H1 (cell line): ENCODE data around the gene TMEM255A. TPM values are rescaled to one million over a fixed set of nuclear protein-coding genes. Genes with fewer than 3 reads are reported as not detected.

ENCODE experiments used
- CTCF ChIA-PET: fragments of 300-600 bp; sonication (Branson Sonifier 250); formaldehyde crosslinking; loops from one replicate; lab custom pipeline; 2021; ENCODE audit not compliant: partially characterized antibody; lab: Charles Lee
- POLR2A ChIA-PET: fragments of 300-600 bp; sonication (Branson Sonifier 250); formaldehyde crosslinking; loops from one replicate; lab custom pipeline; 2021; ENCODE audit warnings: inconsistent platforms; ENCODE audit not compliant: partially characterized antibody; lab: Charles Lee
- DNase-seq, 2 experiments: peaks; one replicate each; pipeline versions ENCODE4 v3.0.0 to v3.0.0-alpha.2; 2010 to 2022; ENCODE audit warnings: low spot score in 2 of 2, low read depth in 1 of 2, mixed read lengths in 1 of 2
- FAIRE-seq: peaks from 2 replicates; lab custom pipeline; 2011; peaks lifted over from hg19 to GRCh38; lab: Jason Lieb, UNC
- H2AFZ ChIP-seq: 2 replicates; pipeline ENCODE4 v1.8.1; 2012; ENCODE audit warnings: low read length, inconsistent platforms
- H2AK5ac ChIP-seq: 2 replicates; pipeline ENCODE4 v1.6.1; 2013; ENCODE audit warnings: low read depth, low read length
- H2BK120ac ChIP-seq: replicated peaks from 2 replicates; pipeline ENCODE3; 2013; ENCODE audit warnings: low read depth, low read length, inconsistent platforms
- H2BK12ac ChIP-seq: 2 replicates; pipeline ENCODE4 v1.6.1; 2013; ENCODE audit warnings: low read depth, low read length
- H2BK15ac ChIP-seq: 2 replicates; pipeline ENCODE4 v1.6.1; 2013; ENCODE audit warnings: low read length
- H2BK20ac ChIP-seq: 2 replicates; pipeline ENCODE4 v1.6.1; 2013; ENCODE audit warnings: low read length
- H2BK5ac ChIP-seq: 2 replicates; pipeline ENCODE4 v1.6.1; 2013; ENCODE audit warnings: low read depth, low read length
- H3K14ac ChIP-seq: 2 replicates; pipeline ENCODE4 v1.6.1; 2013; ENCODE audit warnings: inconsistent platforms; ENCODE audit not compliant: insufficient read length
- H3K18ac ChIP-seq: 2 replicates; pipeline ENCODE4 v1.6.1; 2013; ENCODE audit warnings: low read length; ENCODE audit errors: extremely low read depth
- H3K23ac ChIP-seq: 2 replicates; pipeline ENCODE4 v1.6.1; 2013; ENCODE audit warnings: inconsistent platforms; ENCODE audit not compliant: insufficient read length
- H3K23me2 ChIP-seq: 2 replicates; pipeline ENCODE4 v1.6.1; 2013; ENCODE audit warnings: low read depth, low read length
- H3K27ac ChIP-seq: 2 replicates; pipeline ENCODE4 v1.6.1; 2011; ENCODE audit warnings: low read depth, low read length, inconsistent platforms
- H3K27me3 ChIP-seq, 4 experiments: replicated peaks in 1 of 4; 1 replicate in 1 of 4; 2 replicates in 3 of 4; pipeline versions ENCODE4 v1.6.1 to v1.8.1; 2011 to 2013; ENCODE audit warnings: low read length in 3 of 4, mild to moderate bottlenecking in 3 of 4, inconsistent platforms in 2 of 4, mixed read lengths in 2 of 4, moderate library complexity in 1 of 4; ENCODE audit not compliant: control insufficient read depth in 3 of 4, insufficient read depth in 3 of 4; ENCODE audit errors: extremely low read depth in 1 of 4
- H3K36me3 ChIP-seq, 4 experiments: 2 replicates each; pipeline versions ENCODE4 v1.6.1 to v1.8.1; 2011 to 2013; ENCODE audit warnings: mild to moderate bottlenecking in 4 of 4, low read length in 3 of 4, moderate library complexity in 2 of 4, control low read depth in 1 of 4, inconsistent platforms in 1 of 4; ENCODE audit not compliant: insufficient read depth in 4 of 4, control insufficient read depth in 2 of 4
- H3K4ac ChIP-seq: replicated peaks from 2 replicates; pipeline ENCODE3; 2013; ENCODE audit warnings: low read length, low read depth, mixed read lengths, inconsistent platforms; ENCODE audit not compliant: insufficient read length
- H3K4me1 ChIP-seq, 4 experiments: replicated peaks in 1 of 4; 1 replicate in 1 of 4; 2 replicates in 3 of 4; pipeline versions ENCODE4 v1.6.1 to v1.8.1; 2011 to 2013; ENCODE audit warnings: low read length in 3 of 4, inconsistent platforms in 2 of 4, mixed read lengths in 1 of 4; ENCODE audit not compliant: insufficient read depth in 4 of 4, control insufficient read depth in 3 of 4
- H3K4me2 ChIP-seq, 2 experiments: 2 replicates each; pipeline versions ENCODE4 v1.6.1 to v1.8.1; 2011 to 2013; ENCODE audit warnings: low read depth in 2 of 2, low read length in 2 of 2, control low read depth in 1 of 2, inconsistent platforms in 1 of 2, mild to moderate bottlenecking in 1 of 2; ENCODE audit not compliant: insufficient read depth in 1 of 2
- H3K4me3 ChIP-seq, 4 experiments: fragments of 200-600, 300-600 bp in 1 of 4; sonication (generic), shearing (Covaris generic), sonication (Bioruptor Twin) in 1 of 4; 2 replicates each; pipeline versions ENCODE4 v1.5.1 to v1.8.1; 2011 to 2016; ENCODE audit warnings: low read length in 4 of 4, low read depth in 3 of 4, control low read depth in 2 of 4, inconsistent platforms in 2 of 4, mild to moderate bottlenecking in 2 of 4, mixed read lengths in 1 of 4, moderate library complexity in 1 of 4; ENCODE audit not compliant: insufficient read depth in 2 of 4; ENCODE audit errors: extremely low read depth in 1 of 4
- H3K56ac ChIP-seq: replicated peaks from 2 replicates; pipeline ENCODE3; 2013; ENCODE audit warnings: low read depth, mild to moderate bottlenecking, mixed read lengths, low read length, inconsistent platforms; ENCODE audit not compliant: insufficient read length
- H3K79me1 ChIP-seq: 2 replicates; pipeline ENCODE4 v1.6.1; 2013; ENCODE audit warnings: low read depth, low read length, control low read depth
- H3K79me2 ChIP-seq, 2 experiments: 2 replicates each; pipeline versions ENCODE4 v1.6.1 to v1.8.1; 2012 to 2013; ENCODE audit warnings: low read length in 2 of 2, mild to moderate bottlenecking in 2 of 2, inconsistent platforms in 1 of 2; ENCODE audit not compliant: insufficient read depth in 2 of 2, control insufficient read depth in 1 of 2
- H3K9ac ChIP-seq, 4 experiments: replicated peaks in 1 of 4; 1 replicate in 1 of 4; 2 replicates in 3 of 4; pipeline versions ENCODE4 v1.6.1 to v1.8.1; 2011 to 2013; ENCODE audit warnings: low read depth in 3 of 4, low read length in 3 of 4, control low read depth in 2 of 4, mild to moderate bottlenecking in 2 of 4, moderate library complexity in 2 of 4, inconsistent platforms in 1 of 4; ENCODE audit errors: extremely low read depth in 1 of 4
- H3K9me3 ChIP-seq, 2 experiments: 2 replicates each; pipeline versions ENCODE4 v1.6.1 to v1.8.1; 2012 to 2013; ENCODE audit warnings: mild to moderate bottlenecking in 2 of 2, moderate library complexity in 2 of 2, control low read depth in 1 of 2, inconsistent platforms in 1 of 2, low read depth in 1 of 2, low read length in 1 of 2, mixed read lengths in 1 of 2; ENCODE audit not compliant: insufficient read depth in 2 of 2
- H4K20me1 ChIP-seq, 2 experiments: replicated peaks in 1 of 2; 2 replicates each; pipeline versions ENCODE3 to v1.8.1; 2011 to 2013; ENCODE audit warnings: inconsistent platforms in 2 of 2, low read length in 2 of 2, mild to moderate bottlenecking in 1 of 2; ENCODE audit not compliant: insufficient read depth in 2 of 2, control insufficient read depth in 1 of 2
- H4K5ac ChIP-seq: 2 replicates; pipeline ENCODE4 v1.6.1; 2013; ENCODE audit warnings: low read length, low read depth, mixed read lengths, inconsistent platforms; ENCODE audit not compliant: insufficient read length
- H4K8ac ChIP-seq: 2 replicates; pipeline ENCODE4 v1.8.0; 2013; ENCODE audit warnings: mild to moderate bottlenecking, moderate library complexity, low read length, inconsistent platforms; ENCODE audit not compliant: insufficient read depth; ENCODE audit errors: extremely low read depth
- H4K91ac ChIP-seq: replicated peaks from 2 replicates; pipeline ENCODE3; 2013; ENCODE audit warnings: low read length, mixed read lengths, inconsistent platforms; ENCODE audit not compliant: insufficient read length
- CBX5 ChIP-seq: fragments of 300-800, 300-1000 bp; sonication (generic); IDR thresholded peaks from 2 replicates; pipeline ENCODE4 v1.7.1; 2016; ENCODE audit warnings: antibody characterized with exemption, low read length, low read depth
- GABPA ChIP-seq: IDR thresholded peaks from 2 replicates; pipeline ENCODE4 v1.6.1; 2011; ENCODE audit warnings: mild to moderate bottlenecking, low read length, moderate library complexity, borderline replicate concordance; ENCODE audit not compliant: insufficient read depth
- JUN ChIP-seq: IDR thresholded peaks from 2 replicates; pipeline ENCODE4 v1.6.1; 2011; ENCODE audit warnings: low read depth, mild to moderate bottlenecking, improper control_type of control experiment, low read length
- KDM1A ChIP-seq: fragments of 200-600, 300-600 bp; sonication (generic); IDR thresholded peaks from 2 replicates; pipeline ENCODE4 v1.7.1; 2016; ENCODE audit warnings: mild to moderate bottlenecking, low read length, borderline replicate concordance
- POU5F1 ChIP-seq: IDR thresholded peaks from 2 replicates; pipeline ENCODE4 v1.6.1; 2011; ENCODE audit warnings: low read depth, mild to moderate bottlenecking, low read length, moderate library complexity
- RBBP5 ChIP-seq: IDR thresholded peaks from 2 replicates; pipeline ENCODE4 v1.7.1; 2012; ENCODE audit warnings: low read depth, mild to moderate bottlenecking, inconsistent platforms, low read length, moderate library complexity, borderline replicate concordance
- SIN3A ChIP-seq, 2 experiments: IDR thresholded peaks in 1 of 2; conservative IDR thresholded peaks in 1 of 2; 2 replicates each; pipeline ENCODE4 v1.6.1; 2011 to 2012; ENCODE audit warnings: low read length in 2 of 2, improper control_type of control experiment in 1 of 2, low read depth in 1 of 2, mild to moderate bottlenecking in 1 of 2
- SIRT6 ChIP-seq: IDR thresholded peaks from one replicate; pipeline ENCODE4 v1.7.1; 2012; ENCODE audit warnings: low read length, inconsistent platforms
- SUZ12 ChIP-seq: fragments of 200-600 bp; sonication (generic); IDR thresholded peaks from 2 replicates; pipeline ENCODE4 v1.6.1; 2012; ENCODE audit warnings: mild to moderate bottlenecking, inconsistent platforms, low read length, moderate library complexity, mixed read lengths
- TBP ChIP-seq: IDR thresholded peaks from 2 replicates; pipeline ENCODE4 v1.6.1; 2011; ENCODE audit warnings: low read depth, low read length, improper control_type of control experiment
- TEAD4 ChIP-seq: IDR thresholded peaks from 2 replicates; pipeline ENCODE4 v1.6.1; 2012; ENCODE audit warnings: low read depth, low read length, inconsistent platforms, mixed read lengths
- WGBS, 2 experiments: shearing (Covaris generic) in 1 of 2; methylation state at CpG; one replicate each; pipeline versions ENCODE4 v1.1.6 to v1.1.7; 2013 to 2015; ENCODE audit warnings: low lambda C conversion rate in 2 of 2, mixed read lengths in 2 of 2, inconsistent platforms in 1 of 2, low coverage in 1 of 2, missing lambda C conversion rate in 1 of 2; ENCODE audit not compliant: insufficient replicate concordance in 2 of 2, insufficient coverage in 1 of 2, insufficient read length in 1 of 2; ENCODE audit errors: extremely low coverage in 1 of 2, missing lambda C conversion rate in 1 of 2; 5-methylcytosine and 5-hydroxymethylcytosine counted together
- polyA plus RNA-seq, 7 experiments: library from polyadenylated mRNA; depleted of rRNA in 3 of 7; stranded (reverse) in 5 of 7; unstranded in 2 of 7; fragments of >200 nt in 5 of 7; fragments of 200-250 nt in 2 of 7; gene quantifications; 1 replicate in 5 of 7; 2 replicates in 1 of 7; 4 replicates in 1 of 7; pipeline versions ENCODE4 v1.2.1 to v1.2.3, GENCODE V29; 2011 to 2013; ENCODE audit warnings: missing spikeins in 2 of 7, mixed read lengths in 2 of 7
- total RNA-seq: library from RNA; stranded (reverse); fragmentation: NEBNext Ultra II Directional; extraction: Animal tissue kit (Norgen Biotek cat#: 25700); gene quantifications from 2 replicates; pipeline ENCODE4 v1.2.1, GENCODE V29; 2021

Gene TMEM255A
- total and polyA plus RNA-seq, 2 of the 8 experiments (the other 6 are each of a cell fraction or from before 2014, with no cell fraction given): 0.73 to 2.3 TPM

DNA sequence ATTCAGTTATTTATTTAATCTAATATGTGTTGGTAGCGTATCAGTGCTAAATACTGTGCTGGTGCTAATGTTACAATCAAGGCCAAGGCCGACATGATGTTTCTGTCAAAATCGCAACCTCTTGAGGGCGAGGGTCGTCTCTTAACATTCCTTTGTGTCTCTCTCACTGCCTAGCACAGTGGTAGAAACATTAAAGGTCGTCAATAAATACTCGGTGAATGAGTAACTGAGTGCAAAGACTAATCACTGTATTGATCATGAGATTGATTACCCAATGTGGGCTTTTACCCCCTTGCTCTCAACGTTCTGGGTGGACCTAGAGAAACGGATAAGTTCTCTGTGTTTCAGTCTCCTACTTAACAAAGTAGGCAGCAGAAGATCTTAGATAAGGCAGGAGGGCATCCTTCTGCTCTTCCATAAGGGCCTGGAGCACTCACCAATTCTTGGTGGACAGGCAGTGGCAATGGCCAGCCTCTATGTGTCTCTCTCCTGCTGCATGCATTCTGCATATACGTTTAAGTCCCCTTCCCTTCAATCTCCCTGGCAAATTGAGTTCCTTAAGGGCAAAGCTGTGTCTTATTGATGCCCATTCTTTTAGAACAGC lies 30.1 kb downstream of the TMEM255A start:
- FAIRE-seq: no peak
- Histone ChIP-seq H3K4me3 (no peak overlapping the region), H2AK5ac (no peak overlapping the region), H3K56ac (no peak overlapping the region), H2BK5ac (no peak overlapping the region), H3K4ac (no peak overlapping the region), H3K79me1 (no peaks in the 10 kb centered on the region), H4K20me1 (no peaks in the 10 kb centered on the region), H2BK15ac (no peak overlapping the region), H3K9me3 (no peaks in the 10 kb centered on the region), H3K27me3 (0 out of 7 replicates have a peak, but pooled peaks cover 0 to 2% (median 0%) of the 10 kb centered on the region in 4 experiments), H3K18ac (no peak overlapping the region), H3K4me1 (peaks cover 0 to 3% (median 0%) of the 10 kb centered on the region in 4 experiments; a peak in 1 of 7 replicates), H3K14ac (no peak overlapping the region), H3K79me2 (no peaks in the 10 kb centered on the region), H2BK12ac (no peak overlapping the region), H2BK120ac (no peak overlapping the region), H4K5ac (no peak overlapping the region), H4K8ac (no peak overlapping the region), H3K23ac (no peak overlapping the region), H3K36me3 (no peaks in the 10 kb centered on the region), H2BK20ac (no peak overlapping the region), H3K23me2 (no peaks in the 10 kb centered on the region), H3K27ac (no peak overlapping the region), H4K91ac (no peak overlapping the region), H3K4me2 (no peak overlapping the region), H2AFZ (no peak overlapping the region), H3K9ac (no peak overlapping the region)
- CTCF ChIA-PET: interaction anchor here (0.5 to 1.3 kb wide), 3 partner anchors 10 to 17 kb away, joined by 3 to 4 read pairs (median 4); no protein-coding TSS in a partner anchor
- POLR2A ChIA-PET: no interaction called here
- WGBS, 2 experiments: 71% methylated on average over 10 of the region's 10 CpGs; no CpG with 5 or more reads in 1 of the 2 experiments
- no peak for TF ChIP-seq KDM1A
- no peak for TF ChIP-seq SIRT6
- TF ChIP-seq SUZ12: no peak
- no peak for TF ChIP-seq RBBP5
- TF ChIP-seq CBX5: no peak
- no peak for TF ChIP-seq JUN
- TF ChIP-seq TBP: no peak
- TF ChIP-seq POU5F1: no peak
- TF ChIP-seq TEAD4: no peak
- no peak for TF ChIP-seq GABPA
- no peak for TF ChIP-seq SIN3A (conservative IDR thresholded peaks at IDR 0.05 in 1 of 2, IDR thresholded peaks at IDR 0.05 in 1 of 2; ENCODE audit: low read depth in 1 of 2, low read length in 2 of 2)
- no peak for DNase-seq
